Endothelial cell of umbilical vein (primary cell): ENCODE results near the gene FHIT.

ENCODE experiments used
- EZH2 ChIP-seq: IDR thresholded peaks from 2 replicates; pipeline ENCODE4 v1.6.1; 2012; ENCODE audit warnings: borderline replicate concordance, low read depth, mild to moderate bottlenecking, moderate library complexity, low read length, inconsistent platforms; ENCODE audit not compliant: severe bottlenecking
- FOS ChIP-seq: IDR thresholded peaks from 2 replicates; pipeline ENCODE4 v1.6.1; 2011; ENCODE audit warnings: mild to moderate bottlenecking, low read length, moderate library complexity, borderline replicate concordance; ENCODE audit not compliant: insufficient read depth
- JUN ChIP-seq: IDR thresholded peaks from 2 replicates; pipeline ENCODE4 v1.6.1; 2011; ENCODE audit warnings: borderline replicate concordance, low read depth; ENCODE audit not compliant: insufficient read length, insufficient read depth
- MAX ChIP-seq: IDR thresholded peaks from 2 replicates; pipeline ENCODE4 v1.6.1; 2011; ENCODE audit not compliant: insufficient read depth, insufficient read length
- MYC ChIP-seq: IDR thresholded peaks from one replicate; pipeline ENCODE4 v1.6.1; 2011; ENCODE audit warnings: mild to moderate bottlenecking, low read depth, low read length
- POLR2A ChIP-seq: IDR thresholded peaks from 2 replicates; pipeline ENCODE4 v1.6.1; 2012; ENCODE audit warnings: low read depth, mild to moderate bottlenecking, control low read depth, low read length
- POLR2AphosphoS5 ChIP-seq: IDR thresholded peaks from 2 replicates; pipeline ENCODE4 v1.6.1; 2012; ENCODE audit warnings: low read depth, mild to moderate bottlenecking, control low read depth, low read length, moderate library complexity; ENCODE audit not compliant: insufficient read depth
- TF ChIP-seq, protein P1 (sequence below), 2 donors: IDR thresholded peaks; 1 replicate in 1 of 2; 2 replicates in 1 of 2; pipeline ENCODE4 v1.5.1; 2011; ENCODE audit warnings: low read length in 2 of 2, mild to moderate bottlenecking in 2 of 2, moderate library complexity in 2 of 2, control low read depth in 1 of 2, inconsistent platforms in 1 of 2, low read depth in 1 of 2; ENCODE audit not compliant: insufficient read depth in 1 of 2; ENCODE audit errors: extremely low read depth in 1 of 2

DNA sequence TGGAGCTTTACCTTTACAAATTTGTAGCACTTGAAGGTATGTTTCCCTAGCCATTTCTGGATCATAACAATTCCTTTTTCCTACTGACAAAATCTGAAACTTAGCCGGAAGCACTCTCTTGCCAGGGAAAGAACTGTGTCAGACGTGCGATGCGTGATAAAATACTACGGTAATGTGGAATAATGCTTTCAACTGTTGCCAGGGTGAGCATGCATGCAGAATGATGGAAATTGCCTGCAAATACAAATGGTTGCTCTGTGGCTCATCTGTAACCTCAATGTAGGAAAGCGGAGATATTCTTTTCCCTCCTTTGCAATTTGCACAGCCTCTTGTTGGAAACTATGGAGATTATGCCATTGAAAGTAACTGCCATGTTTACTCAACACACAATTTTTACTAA, 1464.9 kb downstream of the FHIT start:
- TF ChIP-seq, protein P1, sequence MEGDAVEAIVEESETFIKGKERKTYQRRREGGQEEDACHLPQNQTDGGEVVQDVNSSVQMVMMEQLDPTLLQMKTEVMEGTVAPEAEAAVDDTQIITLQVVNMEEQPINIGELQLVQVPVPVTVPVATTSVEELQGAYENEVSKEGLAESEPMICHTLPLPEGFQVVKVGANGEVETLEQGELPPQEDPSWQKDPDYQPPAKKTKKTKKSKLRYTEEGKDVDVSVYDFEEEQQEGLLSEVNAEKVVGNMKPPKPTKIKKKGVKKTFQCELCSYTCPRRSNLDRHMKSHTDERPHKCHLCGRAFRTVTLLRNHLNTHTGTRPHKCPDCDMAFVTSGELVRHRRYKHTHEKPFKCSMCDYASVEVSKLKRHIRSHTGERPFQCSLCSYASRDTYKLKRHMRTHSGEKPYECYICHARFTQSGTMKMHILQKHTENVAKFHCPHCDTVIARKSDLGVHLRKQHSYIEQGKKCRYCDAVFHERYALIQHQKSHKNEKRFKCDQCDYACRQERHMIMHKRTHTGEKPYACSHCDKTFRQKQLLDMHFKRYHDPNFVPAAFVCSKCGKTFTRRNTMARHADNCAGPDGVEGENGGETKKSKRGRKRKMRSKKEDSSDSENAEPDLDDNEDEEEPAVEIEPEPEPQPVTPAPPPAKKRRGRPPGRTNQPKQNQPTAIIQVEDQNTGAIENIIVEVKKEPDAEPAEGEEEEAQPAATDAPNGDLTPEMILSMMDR (IDR thresholded peaks at IDR 0.05; ENCODE audit: extremely low read depth in 1 of 2, insufficient read depth in 1 of 2, low read depth in 1 of 2, low read length in 2 of 2): no peak
- no peak for TF ChIP-seq POLR2AphosphoS5
- no peak for TF ChIP-seq MYC
- no peak for TF ChIP-seq POLR2A
- no peak for TF ChIP-seq EZH2
- TF ChIP-seq JUN: no peak
- no peak for TF ChIP-seq FOS
- no peak for TF ChIP-seq MAX
